ENCODE data around the gene ZNF217.
"Not testable (repeated sequence)": the region's sequence is repeated elsewhere in the genome, so short reads cannot be mapped to it uniquely, and the experiment has no call there.

ZNF217 gene

GRCh38 chr20:53626584-53626983 is 32.9 kb upstream of the ZNF217 start:
- no peak for TF ChIP-seq CTCF (IDR thresholded peaks at IDR 0.05; ENCODE audit: control extremely low read depth, extremely low read depth, low read depth, missing control alignments)
- CTCF ChIA-PET = interaction anchor here (1.4 kb wide), 1 partner anchor 313 kb away, joined by 7 read pairs; no protein-coding TSS in a partner anchor
- DNase-seq (ENCODE audit: extremely low spot score) = no peak
- POLR2A ChIA-PET = no interaction called here

GRCh38 chr20:53625311-53626129 is 31.9 kb upstream of the ZNF217 start:
- DNase-seq (ENCODE audit: extremely low spot score) = no peak
- ChIA-PET CTCF (interaction anchor here (1.4 to 2.1 kb wide), 2 partner anchors 27 to 314 kb away, joined by 4 to 7 read pairs; no protein-coding TSS in a partner anchor), POLR2A (interaction anchor here (0.7 kb wide), 1 partner anchor 286 kb away, joined by 3 read pairs; no protein-coding TSS in a partner anchor)
- no peak for TF ChIP-seq CTCF (IDR thresholded peaks at IDR 0.05; ENCODE audit: control extremely low read depth, extremely low read depth, low read depth, missing control alignments)

- CTCF ChIA-PET = interaction anchor here (2.1 kb wide), 1 partner anchor 28 kb away, joined by 4 read pairs; no protein-coding TSS in a partner anchor
- DNase-seq (ENCODE audit: extremely low spot score); POLR2A ChIA-PET: not testable (repeated sequence)
Measured at GRCh38 chr20:53624927-53625250, 31.2 kb upstream of the ZNF217 start.

GRCh38 chr20:53623454-53624211 is 30.0 kb upstream of the ZNF217 start:
- POLR2A ChIA-PET = interaction anchor here (0.6 kb wide), 1 partner anchor 312 kb away, joined by 3 read pairs; no protein-coding TSS in a partner anchor
- no peak for TF ChIP-seq CTCF (IDR thresholded peaks at IDR 0.05; ENCODE audit: control extremely low read depth, extremely low read depth, low read depth, missing control alignments)
- no peak for DNase-seq (ENCODE audit: extremely low spot score)
- CTCF ChIA-PET = interaction anchor here (0.7 to 4.8 kb wide), 13 partner anchors 9 to 302 kb away, joined by 3 to 30 read pairs (median 3); partner anchors contain the start of gene ZNF217

- ChIA-PET POLR2A (interaction anchor here (0.6 to 1.2 kb wide), 2 partner anchors 12 to 30 kb away, joined by 3 to 7 read pairs; no protein-coding TSS in a partner anchor), CTCF (interaction anchor here (0.9 to 4.8 kb wide), 14 partner anchors 9 to 317 kb away, joined by 3 to 30 read pairs (median 4); partner anchors contain the start of gene ZNF217)
- no peak for TF ChIP-seq CTCF (IDR thresholded peaks at IDR 0.05; ENCODE audit: control extremely low read depth, extremely low read depth, low read depth, missing control alignments)
- DNase-seq (ENCODE audit: extremely low spot score) = no peak
Measured at GRCh38 chr20:53623134-53623453, 29.5 kb upstream of the ZNF217 start.

GRCh38 chr20:53622247-53623133 is 28.9 kb upstream of the ZNF217 start:
- CTCF ChIA-PET = interaction anchor here (0.9 to 4.8 kb wide), 15 partner anchors 8 to 317 kb away, joined by 3 to 30 read pairs (median 4); partner anchors contain the start of gene ZNF217
- POLR2A ChIA-PET = interaction anchor here (0.6 to 1.2 kb wide), 3 partner anchors 11 to 31 kb away, joined by 3 to 7 read pairs (median 5); no protein-coding TSS in a partner anchor
- no peak for TF ChIP-seq CTCF (IDR thresholded peaks at IDR 0.05; ENCODE audit: control extremely low read depth, extremely low read depth, low read depth, missing control alignments)
- DNase-seq (ENCODE audit: extremely low spot score) = no peak
